GM23338 (cell line): ENCODE measurements around the gene FAM83C. TPM values are rescaled to one million over a fixed set of nuclear protein-coding genes. Genes with fewer than 3 reads are reported as not detected.

ENCODE experiments used
- ATAC-seq: fragments of 200-7000 bp; cut with Tn5 transposase; 3 replicates; pipeline ENCODE4 v1.9.1; 2020
- DNase-seq: peaks from one replicate; pipeline ENCODE4 v3.0.0-alpha.2; 2015; ENCODE audit warnings: low spot score
- H2AFZ ChIP-seq: fragments of 200-600 bp; sonication (generic); 2 replicates; pipeline ENCODE4 v1.8.0; 2016; ENCODE audit warnings: antibody characterized with exemption, mild to moderate bottlenecking, moderate library complexity
- H3F3A ChIP-seq: fragments of 200-600 bp; sonication (generic); replicated peaks from 2 replicates; pipeline ENCODE4 v1.8.0; 2017; ENCODE audit warnings: antibody characterized with exemption, mixed run types, low read depth
- H3K27ac ChIP-seq: fragments of 200-600 bp; sonication (generic); 2 replicates; pipeline ENCODE4 v1.6.1; 2016; ENCODE audit warnings: low read depth
- H3K27me3 ChIP-seq: fragments of 200-600 bp; sonication (generic); 2 replicates; pipeline ENCODE4 v1.8.0; 2016; ENCODE audit warnings: mild to moderate bottlenecking, mixed run types, moderate library complexity; ENCODE audit not compliant: insufficient read depth
- H3K36me3 ChIP-seq: fragments of 200-600 bp; sonication (generic); 2 replicates; pipeline ENCODE4 v1.8.0; 2016; ENCODE audit warnings: mild to moderate bottlenecking; ENCODE audit not compliant: insufficient read depth
- H3K4me1 ChIP-seq: fragments of 200-600 bp; sonication (generic); 2 replicates; pipeline ENCODE4 v1.8.0; 2016; ENCODE audit warnings: mild to moderate bottlenecking, moderate library complexity; ENCODE audit not compliant: insufficient read depth
- H3K4me2 ChIP-seq: fragments of 200-600 bp; sonication (generic); 2 replicates; pipeline ENCODE4 v1.7.1; 2017; ENCODE audit warnings: mixed run types
- H3K4me3 ChIP-seq: fragments of 200-600 bp; sonication (generic); 2 replicates; pipeline ENCODE4 v1.6.1; 2016; ENCODE audit warnings: mixed run types
- H3K79me2 ChIP-seq: fragments of 200-600 bp; sonication (generic); replicated peaks from 2 replicates; pipeline ENCODE4 v1.8.0; 2017; ENCODE audit warnings: mild to moderate bottlenecking; ENCODE audit not compliant: insufficient read depth
- H3K9me2 ChIP-seq: fragments of 200-600 bp; sonication (generic); 2 replicates; pipeline ENCODE4 v1.8.0; 2017; ENCODE audit not compliant: insufficient read depth
- H4K20me1 ChIP-seq: fragments of 200-600 bp; sonication (generic); replicated peaks from 2 replicates; pipeline ENCODE4 v1.8.0; 2017; ENCODE audit warnings: mild to moderate bottlenecking; ENCODE audit not compliant: insufficient read depth
- H3K27ac Mint-ChIP-seq: 2 replicates; pipeline ENCODE4 v1.8.0; 2020; ENCODE audit warnings: inconsistent platforms, mild to moderate bottlenecking, moderate library complexity, mixed read lengths
- H3K27me3 Mint-ChIP-seq: 3 replicates; pipeline ENCODE4 v1.8.0; 2022; ENCODE audit warnings: low read depth, mild to moderate bottlenecking, moderate library complexity, mixed read lengths, inconsistent platforms; ENCODE audit not compliant: insufficient read depth, poor library complexity
- H3K36me3 Mint-ChIP-seq: 3 replicates; pipeline ENCODE4 v1.8.0; 2021; ENCODE audit warnings: low read depth, mild to moderate bottlenecking, inconsistent platforms, moderate library complexity, mixed read lengths
- H3K4me1 Mint-ChIP-seq: 3 replicates; pipeline ENCODE4 v1.8.0; 2020; ENCODE audit warnings: mild to moderate bottlenecking, inconsistent platforms, mixed read lengths
- H3K4me3 Mint-ChIP-seq: 3 replicates; pipeline ENCODE4 v1.8.0; 2021; ENCODE audit warnings: moderate library complexity, mild to moderate bottlenecking, inconsistent platforms, mixed read lengths
- H3K9me3 Mint-ChIP-seq: 3 replicates; pipeline ENCODE4 v1.8.0; 2020; ENCODE audit warnings: moderate library complexity, mild to moderate bottlenecking, inconsistent platforms, mixed read lengths
- CREB1 ChIP-seq: fragments of 250-450 bp; sonication (Bioruptor Pico); IDR thresholded peaks from 2 replicates; pipeline ENCODE4 v1.5.0; 2020; ENCODE audit warnings: low read depth, mild to moderate bottlenecking, moderate library complexity
- EZH2 ChIP-seq: fragments of 200-600 bp; sonication (generic); IDR thresholded peaks from one replicate; pipeline ENCODE4 v1.8.0; 2017; ENCODE audit warnings: antibody characterized with exemption, mild to moderate bottlenecking, low read depth; ENCODE audit not compliant: unreplicated experiment
- EZH2phosphoT487 ChIP-seq: fragments of 200-600 bp; sonication (generic); IDR thresholded peaks from one replicate; pipeline ENCODE4 v1.8.1; 2018; ENCODE audit warnings: antibody characterized with exemption; ENCODE audit not compliant: unreplicated experiment
- JUNB ChIP-seq: IDR thresholded peaks from one replicate; pipeline ENCODE4 v1.6.1; 2016; ENCODE audit warnings: antibody characterized with exemption; ENCODE audit not compliant: unreplicated experiment
- NANOG ChIP-seq: IDR thresholded peaks from 2 replicates; pipeline ENCODE4 v1.6.1; 2016; ENCODE audit warnings: antibody characterized with exemption, borderline replicate concordance
- POLR2AphosphoS5 ChIP-seq: IDR thresholded peaks from 2 replicates; pipeline ENCODE4 v1.6.1; 2016; ENCODE audit warnings: antibody characterized with exemption, low read depth
- STAT1 ChIP-seq: IDR thresholded peaks from one replicate; pipeline ENCODE4 v1.6.1; 2016; ENCODE audit warnings: antibody characterized with exemption; ENCODE audit not compliant: unreplicated experiment
- ZNF114 ChIP-seq: fragments of 250-450 bp; sonication (Bioruptor Pico); IDR thresholded peaks from 2 replicates; pipeline ENCODE4 v1.5.0; 2020; ENCODE audit warnings: mild to moderate bottlenecking, moderate library complexity
- ZNF331 ChIP-seq: fragments of 250-450 bp; sonication (Bioruptor Pico); IDR thresholded peaks from 2 replicates; pipeline ENCODE4 v1.5.0; 2020; ENCODE audit warnings: low read depth, mild to moderate bottlenecking, moderate library complexity
- ZNF462 ChIP-seq: fragments of 250-450 bp; sonication (Bioruptor Pico); IDR thresholded peaks from 2 replicates; pipeline ENCODE4 v1.5.0; 2020; ENCODE audit warnings: mild to moderate bottlenecking, moderate library complexity
- polyA plus RNA-seq: library from polyadenylated mRNA; unstranded; fragments of >200 nt; fragmentation: Nextera tagmentation; extraction: Ambion mirVana; gene quantifications from 2 replicates; pipeline ENCODE4 v1.2.1, GENCODE V29; 2016
- total RNA-seq: library from RNA; depleted of rRNA; stranded (reverse); fragments of >200 nt; shearing (Covaris generic); gene quantifications from 2 replicates; pipeline ENCODE4 v1.2.3, GENCODE V29; 2014
- TF ChIP-seq, protein P1 (sequence below): IDR thresholded peaks from one replicate; pipeline ENCODE4 v1.6.1; 2018; ENCODE audit warnings: antibody characterized with exemption; ENCODE audit not compliant: unreplicated experiment
- TF ChIP-seq, protein P2 (sequence below), 2 experiments: fragments of 200-600 bp in 1 of 2; sonication (generic) in 1 of 2; conservative IDR thresholded peaks; 2 replicates each; pipeline versions ENCODE4 v1.5.1 to v1.6.1; 2016 to 2017; ENCODE audit warnings: antibody characterized with exemption in 2 of 2, low read depth in 2 of 2, mild to moderate bottlenecking in 2 of 2, moderate library complexity in 1 of 2
- TF ChIP-seq, protein P3 (sequence below): IDR thresholded peaks from 2 replicates; pipeline ENCODE4 v1.6.1; 2016; ENCODE audit warnings: antibody characterized with exemption

Gene FAM83C
- total and polyA plus RNA-seq, 2 experiments from 2014 or later: 0.10 TPM; not detected in 1

DNA sequence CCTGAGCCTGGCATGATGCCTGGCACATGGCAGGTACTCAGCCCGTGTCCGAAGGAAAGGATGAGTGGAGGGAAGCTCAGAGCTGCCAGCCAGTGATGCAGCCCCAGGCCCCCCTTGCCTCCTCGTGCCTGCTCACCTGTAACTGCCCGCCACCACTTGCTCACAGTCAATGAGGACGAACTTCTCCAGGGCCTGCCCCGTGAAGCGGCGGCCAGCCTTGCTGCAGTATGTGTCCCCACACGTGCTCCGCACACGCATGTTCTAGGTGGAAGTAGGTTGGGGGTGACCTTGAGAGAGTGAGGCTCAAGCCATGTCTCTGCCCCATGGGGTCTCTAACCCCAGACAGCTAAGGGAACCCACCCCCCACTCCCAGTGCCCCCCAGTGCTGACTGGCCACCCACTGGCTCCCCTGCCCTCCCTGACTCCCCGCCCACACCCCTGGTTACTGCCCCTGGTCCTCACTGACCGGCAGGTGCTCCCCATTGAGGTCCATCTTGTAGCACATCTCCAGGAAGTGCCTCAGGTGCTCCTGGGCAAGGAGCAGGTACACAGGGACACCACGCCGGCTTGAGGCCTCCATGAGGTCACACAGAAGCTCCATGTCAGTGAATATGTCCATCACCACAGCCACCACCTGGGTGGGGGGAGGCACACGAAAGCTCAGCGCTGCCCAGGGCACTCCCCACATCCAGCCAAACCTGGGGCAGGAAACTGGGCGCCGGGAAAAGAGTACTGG, 3.7 kb downstream of the FAM83C start:
- Histone ChIP-seq H3K36me3 (no peaks in the 10 kb centered on the region), H3K27ac (no peak overlapping the region), H3F3A (0 out of 2 replicates have a peak, but pooled peaks cover 4% of the 10 kb centered on the region), H2AFZ (no peak overlapping the region), H3K79me2 (peaks cover 8% of the 10 kb centered on the region), H3K4me2 (no peak overlapping the region), H3K9me2 (no peaks in the 10 kb centered on the region), H3K4me3 (no peak overlapping the region), H3K27me3 (no peaks in the 10 kb centered on the region), H4K20me1 (0 out of 2 replicates have a peak, but pooled peaks cover under 1% of the 10 kb centered on the region), H3K4me1 (peaks cover 4% of the 10 kb centered on the region; the same call in 1 of the 2 replicates)
- DNase-seq (no peak), ATAC-seq (no peak)
- H3K27me3 Mint-ChIP-seq: peaks cover 25% of the 10 kb centered on the region
- TF ChIP-seq, protein P1, sequence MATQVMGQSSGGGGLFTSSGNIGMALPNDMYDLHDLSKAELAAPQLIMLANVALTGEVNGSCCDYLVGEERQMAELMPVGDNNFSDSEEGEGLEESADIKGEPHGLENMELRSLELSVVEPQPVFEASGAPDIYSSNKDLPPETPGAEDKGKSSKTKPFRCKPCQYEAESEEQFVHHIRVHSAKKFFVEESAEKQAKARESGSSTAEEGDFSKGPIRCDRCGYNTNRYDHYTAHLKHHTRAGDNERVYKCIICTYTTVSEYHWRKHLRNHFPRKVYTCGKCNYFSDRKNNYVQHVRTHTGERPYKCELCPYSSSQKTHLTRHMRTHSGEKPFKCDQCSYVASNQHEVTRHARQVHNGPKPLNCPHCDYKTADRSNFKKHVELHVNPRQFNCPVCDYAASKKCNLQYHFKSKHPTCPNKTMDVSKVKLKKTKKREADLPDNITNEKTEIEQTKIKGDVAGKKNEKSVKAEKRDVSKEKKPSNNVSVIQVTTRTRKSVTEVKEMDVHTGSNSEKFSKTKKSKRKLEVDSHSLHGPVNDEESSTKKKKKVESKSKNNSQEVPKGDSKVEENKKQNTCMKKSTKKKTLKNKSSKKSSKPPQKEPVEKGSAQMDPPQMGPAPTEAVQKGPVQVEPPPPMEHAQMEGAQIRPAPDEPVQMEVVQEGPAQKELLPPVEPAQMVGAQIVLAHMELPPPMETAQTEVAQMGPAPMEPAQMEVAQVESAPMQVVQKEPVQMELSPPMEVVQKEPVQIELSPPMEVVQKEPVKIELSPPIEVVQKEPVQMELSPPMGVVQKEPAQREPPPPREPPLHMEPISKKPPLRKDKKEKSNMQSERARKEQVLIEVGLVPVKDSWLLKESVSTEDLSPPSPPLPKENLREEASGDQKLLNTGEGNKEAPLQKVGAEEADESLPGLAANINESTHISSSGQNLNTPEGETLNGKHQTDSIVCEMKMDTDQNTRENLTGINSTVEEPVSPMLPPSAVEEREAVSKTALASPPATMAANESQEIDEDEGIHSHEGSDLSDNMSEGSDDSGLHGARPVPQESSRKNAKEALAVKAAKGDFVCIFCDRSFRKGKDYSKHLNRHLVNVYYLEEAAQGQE: no peak
- TF ChIP-seq, protein P2, sequence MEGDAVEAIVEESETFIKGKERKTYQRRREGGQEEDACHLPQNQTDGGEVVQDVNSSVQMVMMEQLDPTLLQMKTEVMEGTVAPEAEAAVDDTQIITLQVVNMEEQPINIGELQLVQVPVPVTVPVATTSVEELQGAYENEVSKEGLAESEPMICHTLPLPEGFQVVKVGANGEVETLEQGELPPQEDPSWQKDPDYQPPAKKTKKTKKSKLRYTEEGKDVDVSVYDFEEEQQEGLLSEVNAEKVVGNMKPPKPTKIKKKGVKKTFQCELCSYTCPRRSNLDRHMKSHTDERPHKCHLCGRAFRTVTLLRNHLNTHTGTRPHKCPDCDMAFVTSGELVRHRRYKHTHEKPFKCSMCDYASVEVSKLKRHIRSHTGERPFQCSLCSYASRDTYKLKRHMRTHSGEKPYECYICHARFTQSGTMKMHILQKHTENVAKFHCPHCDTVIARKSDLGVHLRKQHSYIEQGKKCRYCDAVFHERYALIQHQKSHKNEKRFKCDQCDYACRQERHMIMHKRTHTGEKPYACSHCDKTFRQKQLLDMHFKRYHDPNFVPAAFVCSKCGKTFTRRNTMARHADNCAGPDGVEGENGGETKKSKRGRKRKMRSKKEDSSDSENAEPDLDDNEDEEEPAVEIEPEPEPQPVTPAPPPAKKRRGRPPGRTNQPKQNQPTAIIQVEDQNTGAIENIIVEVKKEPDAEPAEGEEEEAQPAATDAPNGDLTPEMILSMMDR (conservative IDR thresholded peaks at IDR 0.05; ENCODE audit: low read depth in 2 of 2): no peak
- TF ChIP-seq NANOG (no peak), EZH2 (no peak), STAT1 (no peak), ZNF114 (CRISPR knock-in tag) (no peak), ZNF331 (CRISPR knock-in tag) (no peak), ZNF462 (CRISPR knock-in tag) (no peak), EZH2phosphoT487 (no peak), JUNB (no peak), CREB1 (CRISPR knock-in tag) (no peak), POLR2AphosphoS5 (no peak)
- TF ChIP-seq, protein P3, sequence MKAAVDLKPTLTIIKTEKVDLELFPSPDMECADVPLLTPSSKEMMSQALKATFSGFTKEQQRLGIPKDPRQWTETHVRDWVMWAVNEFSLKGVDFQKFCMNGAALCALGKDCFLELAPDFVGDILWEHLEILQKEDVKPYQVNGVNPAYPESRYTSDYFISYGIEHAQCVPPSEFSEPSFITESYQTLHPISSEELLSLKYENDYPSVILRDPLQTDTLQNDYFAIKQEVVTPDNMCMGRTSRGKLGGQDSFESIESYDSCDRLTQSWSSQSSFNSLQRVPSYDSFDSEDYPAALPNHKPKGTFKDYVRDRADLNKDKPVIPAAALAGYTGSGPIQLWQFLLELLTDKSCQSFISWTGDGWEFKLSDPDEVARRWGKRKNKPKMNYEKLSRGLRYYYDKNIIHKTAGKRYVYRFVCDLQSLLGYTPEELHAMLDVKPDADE: no peak
- H3K9me3 Mint-ChIP-seq: no peaks in the 10 kb centered on the region; the same call in 2 of the 3 replicates
- H3K4me3 Mint-ChIP-seq: no peak overlapping the region
- peaks cover 8% of the 10 kb centered on the region for H3K36me3 Mint-ChIP-seq
- H3K4me1 Mint-ChIP-seq: peaks cover 12% of the 10 kb centered on the region
- H3K27ac Mint-ChIP-seq: no peak overlapping the region
